Measurements from ENCODE around the gene RC3H1.

The RC3H1 gene

DNA sequence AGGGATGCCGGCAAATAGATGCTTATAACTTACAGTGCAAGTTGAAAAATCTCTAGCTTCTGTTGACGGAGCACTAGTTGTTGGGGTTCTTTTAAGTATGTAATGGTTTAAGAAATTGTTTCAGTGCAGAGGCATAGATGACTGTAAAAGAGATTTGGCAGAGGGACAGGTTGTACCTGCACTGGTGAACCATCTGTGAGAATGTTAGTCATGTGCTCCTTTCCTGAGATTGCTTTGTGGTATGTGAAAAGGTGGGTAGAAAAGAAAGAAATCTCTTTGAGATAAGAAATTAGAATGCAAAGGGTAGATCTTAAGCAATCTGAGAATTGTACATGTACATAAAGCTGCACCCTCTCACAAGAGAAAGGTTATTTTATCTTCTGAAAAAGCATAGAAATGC, 134.5 kb downstream of the RC3H1 start:
- TF ChIP-seq, protein P1, sequence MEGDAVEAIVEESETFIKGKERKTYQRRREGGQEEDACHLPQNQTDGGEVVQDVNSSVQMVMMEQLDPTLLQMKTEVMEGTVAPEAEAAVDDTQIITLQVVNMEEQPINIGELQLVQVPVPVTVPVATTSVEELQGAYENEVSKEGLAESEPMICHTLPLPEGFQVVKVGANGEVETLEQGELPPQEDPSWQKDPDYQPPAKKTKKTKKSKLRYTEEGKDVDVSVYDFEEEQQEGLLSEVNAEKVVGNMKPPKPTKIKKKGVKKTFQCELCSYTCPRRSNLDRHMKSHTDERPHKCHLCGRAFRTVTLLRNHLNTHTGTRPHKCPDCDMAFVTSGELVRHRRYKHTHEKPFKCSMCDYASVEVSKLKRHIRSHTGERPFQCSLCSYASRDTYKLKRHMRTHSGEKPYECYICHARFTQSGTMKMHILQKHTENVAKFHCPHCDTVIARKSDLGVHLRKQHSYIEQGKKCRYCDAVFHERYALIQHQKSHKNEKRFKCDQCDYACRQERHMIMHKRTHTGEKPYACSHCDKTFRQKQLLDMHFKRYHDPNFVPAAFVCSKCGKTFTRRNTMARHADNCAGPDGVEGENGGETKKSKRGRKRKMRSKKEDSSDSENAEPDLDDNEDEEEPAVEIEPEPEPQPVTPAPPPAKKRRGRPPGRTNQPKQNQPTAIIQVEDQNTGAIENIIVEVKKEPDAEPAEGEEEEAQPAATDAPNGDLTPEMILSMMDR (IDR thresholded peaks at IDR 0.05): no peak

- TF ChIP-seq, protein P1 (IDR thresholded peaks at IDR 0.05): no peak
These were observed 135.2 kb downstream of the RC3H1 start for GRCh38 chr1:173886746-173887611.

GRCh38 chr1:173884701-173885100, 137.5 kb downstream of the RC3H1 start:
- TF ChIP-seq, protein P1 (IDR thresholded peaks at IDR 0.05): no peak

Measured in LNCAP (cell line).